ENCODE data around the gene CCDC180. TPM values are rescaled to one million over a fixed set of nuclear protein-coding genes. Genes with fewer than 3 reads are reported as not detected.

CCDC180 gene
- polyA plus RNA-seq, 1 of the 3 experiments (the other 2 are of a cell fraction) = 1.0 TPM

DNA sequence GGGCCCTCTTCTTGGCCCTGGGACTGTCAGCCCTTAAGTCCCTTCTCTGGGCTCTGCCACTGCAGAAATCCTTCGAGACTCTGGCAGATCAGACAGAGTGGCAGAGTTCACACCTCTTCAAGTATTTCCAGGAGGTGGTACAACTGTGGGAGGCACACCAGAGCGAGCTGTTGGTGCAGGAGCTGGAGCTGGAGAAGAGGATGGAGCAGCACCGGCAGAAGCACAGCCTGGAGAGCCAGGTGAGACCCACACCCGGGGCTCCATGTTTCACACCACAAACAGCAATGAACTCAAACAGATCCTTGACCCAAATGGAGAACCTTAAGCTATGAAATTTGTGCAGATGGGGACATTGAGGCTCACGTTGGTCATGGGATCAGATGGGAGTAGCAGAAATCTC, 17.5 kb downstream of the CCDC180 start (continued):
- TF ChIP-seq RXRA (IDR thresholded peaks at IDR 0.05; ENCODE audit: borderline replicate concordance, low read depth) (no peak), RAD21 (IDR thresholded peaks at IDR 0.05; ENCODE audit: low read length) (no peak), EP300 (IDR thresholded peaks at IDR 0.05; ENCODE audit: borderline replicate concordance in 1 of 2, low read depth in 1 of 2, low read length in 1 of 2) (no peak), GABPA (IDR thresholded peaks at IDR 0.05; ENCODE audit: low read depth) (no peak), NRF1 (IDR thresholded peaks at IDR 0.05; ENCODE audit: low read depth, low read length) (no peak), EZH2phosphoT487 (IDR thresholded peaks at IDR 0.05; ENCODE audit: borderline replicate concordance, low read depth) (no peak), FOXJ3 (CRISPR knock-in tag; IDR thresholded peaks at IDR 0.05) (no peak), FOSL2 (IDR thresholded peaks at IDR 0.05; ENCODE audit: borderline replicate concordance, low read depth) (no peak), SIN3A (IDR thresholded peaks at IDR 0.05; ENCODE audit: borderline replicate concordance, low read depth, low read length) (no peak), FOXM1 (IDR thresholded peaks at IDR 0.05; ENCODE audit: low read depth) (no peak), JUND (IDR thresholded peaks at IDR 0.05) (no peak), USF1 (IDR thresholded peaks at IDR 0.05; ENCODE audit: borderline replicate concordance, low read depth) (no peak)

DNA sequence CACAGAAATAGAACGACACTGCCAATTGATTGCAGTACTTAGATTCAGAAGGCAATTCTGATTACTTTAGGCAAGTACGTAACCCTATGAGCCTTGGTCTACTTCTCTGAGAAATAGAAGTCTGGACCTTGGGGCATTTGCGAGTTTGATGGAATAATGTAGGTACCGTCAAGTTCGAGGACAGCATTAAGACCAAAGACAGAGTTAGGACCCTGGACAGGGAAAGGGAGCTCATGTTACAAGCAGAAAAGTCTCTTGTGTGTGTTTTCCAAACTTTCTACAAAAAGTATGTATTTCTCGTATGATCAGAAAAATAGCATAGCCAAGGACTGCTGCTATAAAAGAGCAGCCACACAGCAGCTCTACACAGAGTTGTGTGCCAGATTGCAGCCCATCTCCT, 20.1 kb downstream of the CCDC180 start:
- no peaks in the 10 kb centered on the region for H3K27me3 ChIP-seq (ENCODE audit: insufficient read depth)
- WGBS (ENCODE audit: low lambda C conversion rate) = 74% methylated on average over 6 of the region's 6 CpGs
- CTCF ChIA-PET = interaction anchor here (0.6 to 1.3 kb wide), 3 partner anchors 32 to 471 kb away, joined by 3 to 5 read pairs (median 3); no protein-coding TSS in a partner anchor
- no peaks in the 10 kb centered on the region for H3K79me2 ChIP-seq (ENCODE audit: insufficient read depth)
- DNase-seq = no peak
- no peak overlapping the region for H3K4me2 ChIP-seq
- no peak overlapping the region for H2AFZ ChIP-seq (ENCODE audit: low read depth)
- H3K36me3 ChIP-seq (replicated peaks in 1 of 2; ENCODE audit: control insufficient read depth in 1 of 2, insufficient read depth in 2 of 2, low read length in 1 of 2) = peaks cover 0 to 4% of the 10 kb centered on the region in 2 experiments
- no peaks in the 10 kb centered on the region for H3K9me3 ChIP-seq
- H3K4me1 ChIP-seq (ENCODE audit: control insufficient read depth in 1 of 2, insufficient read depth in 2 of 2, low read depth in 1 of 2, low read length in 1 of 2) = no peaks in the 10 kb centered on the region
- no peaks in the 10 kb centered on the region for H4K20me1 ChIP-seq (ENCODE audit: insufficient read depth)
- POLR2A ChIA-PET = no interaction called here
- no peaks in the 10 kb centered on the region for H3K9me2 ChIP-seq
- no peak overlapping the region for H3K27ac ChIP-seq (ENCODE audit: low read depth in 2 of 2, low read length in 1 of 2)
- no peak overlapping the region for H3K4me3 ChIP-seq (ENCODE audit: low read depth in 2 of 2, low read length in 1 of 2)
- TF ChIP-seq, protein P1, sequence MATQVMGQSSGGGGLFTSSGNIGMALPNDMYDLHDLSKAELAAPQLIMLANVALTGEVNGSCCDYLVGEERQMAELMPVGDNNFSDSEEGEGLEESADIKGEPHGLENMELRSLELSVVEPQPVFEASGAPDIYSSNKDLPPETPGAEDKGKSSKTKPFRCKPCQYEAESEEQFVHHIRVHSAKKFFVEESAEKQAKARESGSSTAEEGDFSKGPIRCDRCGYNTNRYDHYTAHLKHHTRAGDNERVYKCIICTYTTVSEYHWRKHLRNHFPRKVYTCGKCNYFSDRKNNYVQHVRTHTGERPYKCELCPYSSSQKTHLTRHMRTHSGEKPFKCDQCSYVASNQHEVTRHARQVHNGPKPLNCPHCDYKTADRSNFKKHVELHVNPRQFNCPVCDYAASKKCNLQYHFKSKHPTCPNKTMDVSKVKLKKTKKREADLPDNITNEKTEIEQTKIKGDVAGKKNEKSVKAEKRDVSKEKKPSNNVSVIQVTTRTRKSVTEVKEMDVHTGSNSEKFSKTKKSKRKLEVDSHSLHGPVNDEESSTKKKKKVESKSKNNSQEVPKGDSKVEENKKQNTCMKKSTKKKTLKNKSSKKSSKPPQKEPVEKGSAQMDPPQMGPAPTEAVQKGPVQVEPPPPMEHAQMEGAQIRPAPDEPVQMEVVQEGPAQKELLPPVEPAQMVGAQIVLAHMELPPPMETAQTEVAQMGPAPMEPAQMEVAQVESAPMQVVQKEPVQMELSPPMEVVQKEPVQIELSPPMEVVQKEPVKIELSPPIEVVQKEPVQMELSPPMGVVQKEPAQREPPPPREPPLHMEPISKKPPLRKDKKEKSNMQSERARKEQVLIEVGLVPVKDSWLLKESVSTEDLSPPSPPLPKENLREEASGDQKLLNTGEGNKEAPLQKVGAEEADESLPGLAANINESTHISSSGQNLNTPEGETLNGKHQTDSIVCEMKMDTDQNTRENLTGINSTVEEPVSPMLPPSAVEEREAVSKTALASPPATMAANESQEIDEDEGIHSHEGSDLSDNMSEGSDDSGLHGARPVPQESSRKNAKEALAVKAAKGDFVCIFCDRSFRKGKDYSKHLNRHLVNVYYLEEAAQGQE (IDR thresholded peaks at IDR 0.05; ENCODE audit: low read depth, low read length) = peak; percentile 78; the same call in 1 of the 2 replicates
- no peak for TF ChIP-seq MXI1 (IDR thresholded peaks at IDR 0.05; ENCODE audit: low read depth, low read length)
- TF ChIP-seq, protein P2, sequence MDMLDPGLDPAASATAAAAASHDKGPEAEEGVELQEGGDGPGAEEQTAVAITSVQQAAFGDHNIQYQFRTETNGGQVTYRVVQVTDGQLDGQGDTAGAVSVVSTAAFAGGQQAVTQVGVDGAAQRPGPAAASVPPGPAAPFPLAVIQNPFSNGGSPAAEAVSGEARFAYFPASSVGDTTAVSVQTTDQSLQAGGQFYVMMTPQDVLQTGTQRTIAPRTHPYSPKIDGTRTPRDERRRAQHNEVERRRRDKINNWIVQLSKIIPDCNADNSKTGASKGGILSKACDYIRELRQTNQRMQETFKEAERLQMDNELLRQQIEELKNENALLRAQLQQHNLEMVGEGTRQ (IDR thresholded peaks at IDR 0.05; ENCODE audit: borderline replicate concordance, low read depth, low read length) = no peak
- TF ChIP-seq GATA2 (CRISPR knock-in tag; IDR thresholded peaks at IDR 0.05) = no peak
- TF ChIP-seq, protein P3, sequence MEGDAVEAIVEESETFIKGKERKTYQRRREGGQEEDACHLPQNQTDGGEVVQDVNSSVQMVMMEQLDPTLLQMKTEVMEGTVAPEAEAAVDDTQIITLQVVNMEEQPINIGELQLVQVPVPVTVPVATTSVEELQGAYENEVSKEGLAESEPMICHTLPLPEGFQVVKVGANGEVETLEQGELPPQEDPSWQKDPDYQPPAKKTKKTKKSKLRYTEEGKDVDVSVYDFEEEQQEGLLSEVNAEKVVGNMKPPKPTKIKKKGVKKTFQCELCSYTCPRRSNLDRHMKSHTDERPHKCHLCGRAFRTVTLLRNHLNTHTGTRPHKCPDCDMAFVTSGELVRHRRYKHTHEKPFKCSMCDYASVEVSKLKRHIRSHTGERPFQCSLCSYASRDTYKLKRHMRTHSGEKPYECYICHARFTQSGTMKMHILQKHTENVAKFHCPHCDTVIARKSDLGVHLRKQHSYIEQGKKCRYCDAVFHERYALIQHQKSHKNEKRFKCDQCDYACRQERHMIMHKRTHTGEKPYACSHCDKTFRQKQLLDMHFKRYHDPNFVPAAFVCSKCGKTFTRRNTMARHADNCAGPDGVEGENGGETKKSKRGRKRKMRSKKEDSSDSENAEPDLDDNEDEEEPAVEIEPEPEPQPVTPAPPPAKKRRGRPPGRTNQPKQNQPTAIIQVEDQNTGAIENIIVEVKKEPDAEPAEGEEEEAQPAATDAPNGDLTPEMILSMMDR (IDR thresholded peaks at IDR 0.05) = no peak
- TF ChIP-seq RFX5 (IDR thresholded peaks at IDR 0.05; ENCODE audit: low read length) = no peak
- no peaks in the 10 kb centered on the region for H3F3A ChIP-seq (replicated peaks; ENCODE audit: insufficient read depth)
- no peak overlapping the region for H3K9ac ChIP-seq

Measured in SK-N-SH (cell line).